ENCODE results near the gene VCL. TPM values are rescaled to one million over a fixed set of nuclear protein-coding genes. Genes with fewer than 3 reads are reported as not detected.

The VCL gene
- total and polyA plus RNA-seq, 9 of the 15 experiments (the other 6 are each of a cell fraction or from before 2014, with no cell fraction given), result 29.8 to 186 (median 76.4) TPM

DNA sequence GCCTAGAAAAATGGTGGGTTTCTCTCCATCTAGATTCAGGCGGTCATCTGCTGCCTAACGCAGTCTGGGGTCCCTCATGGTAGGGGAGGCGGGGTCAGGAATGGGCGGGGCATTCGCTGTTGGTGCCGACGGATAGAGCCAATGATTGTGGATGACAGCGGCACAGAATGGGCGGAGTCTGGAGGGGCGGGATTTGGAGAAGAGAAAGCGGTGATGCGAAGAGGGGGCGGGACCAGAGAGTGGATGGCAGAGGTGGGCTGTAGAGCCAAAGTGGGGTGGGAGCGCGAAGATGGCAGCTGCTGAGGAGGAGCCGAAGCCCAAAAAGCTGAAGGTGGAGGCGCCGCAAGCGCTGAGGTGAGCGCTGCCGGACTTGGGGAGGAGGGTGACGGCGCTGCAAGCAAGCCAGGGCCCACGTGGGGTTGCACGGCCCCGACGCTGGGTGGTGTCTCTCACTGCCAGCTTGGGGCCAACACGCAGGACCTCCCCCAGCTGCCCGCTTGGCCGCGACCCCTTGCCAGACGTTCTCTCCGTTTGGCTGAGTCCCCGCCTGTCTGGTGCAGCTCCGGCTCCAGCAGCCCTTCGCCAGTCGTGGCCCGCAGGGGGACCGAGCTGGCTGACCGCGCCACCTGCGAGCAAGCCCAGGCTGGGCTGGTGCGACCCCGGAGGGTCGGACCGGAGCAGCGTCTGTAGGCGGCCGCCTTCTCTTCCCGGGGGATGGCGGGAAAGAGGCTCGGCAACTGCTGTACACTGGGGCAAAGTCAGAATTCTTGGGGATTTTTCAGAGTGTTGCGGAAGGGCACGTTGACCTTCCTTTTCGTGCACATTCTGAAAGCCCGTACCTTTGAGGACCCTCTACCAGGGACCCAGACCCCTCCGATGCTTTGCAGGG lies 153.3 kb downstream of the VCL start, which contains the start of gene ADK (continued):
- TF ChIP-seq ELF2 (CRISPR knock-in tag; IDR thresholded peaks at IDR 0.05), result no peak
- TF ChIP-seq ZNF12 (CRISPR knock-in tag; IDR thresholded peaks at IDR 0.05), result peak; percentile 85
- TF ChIP-seq KAT2B (IDR thresholded peaks at IDR 0.05; ENCODE audit: low read depth, low read length), result no peak
- TF ChIP-seq, protein P1, sequence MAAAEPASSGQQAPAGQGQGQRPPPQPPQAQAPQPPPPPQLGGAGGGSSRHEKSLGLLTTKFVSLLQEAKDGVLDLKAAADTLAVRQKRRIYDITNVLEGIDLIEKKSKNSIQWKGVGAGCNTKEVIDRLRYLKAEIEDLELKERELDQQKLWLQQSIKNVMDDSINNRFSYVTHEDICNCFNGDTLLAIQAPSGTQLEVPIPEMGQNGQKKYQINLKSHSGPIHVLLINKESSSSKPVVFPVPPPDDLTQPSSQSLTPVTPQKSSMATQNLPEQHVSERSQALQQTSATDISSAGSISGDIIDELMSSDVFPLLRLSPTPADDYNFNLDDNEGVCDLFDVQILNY (CRISPR knock-in tag; IDR thresholded peaks at IDR 0.05), result peak; percentile 34; the same call in 1 of the 2 replicates
- TF ChIP-seq NR3C1 (CRISPR knock-in tag; IDR thresholded peaks at IDR 0.05), result peak; percentile 79; the same call in 1 of the 2 replicates
- TF ChIP-seq TGIF2 (CRISPR knock-in tag; IDR thresholded peaks at IDR 0.05), result peak; percentile 66; the same call in 1 of the 2 replicates
- TF ChIP-seq, protein P2, sequence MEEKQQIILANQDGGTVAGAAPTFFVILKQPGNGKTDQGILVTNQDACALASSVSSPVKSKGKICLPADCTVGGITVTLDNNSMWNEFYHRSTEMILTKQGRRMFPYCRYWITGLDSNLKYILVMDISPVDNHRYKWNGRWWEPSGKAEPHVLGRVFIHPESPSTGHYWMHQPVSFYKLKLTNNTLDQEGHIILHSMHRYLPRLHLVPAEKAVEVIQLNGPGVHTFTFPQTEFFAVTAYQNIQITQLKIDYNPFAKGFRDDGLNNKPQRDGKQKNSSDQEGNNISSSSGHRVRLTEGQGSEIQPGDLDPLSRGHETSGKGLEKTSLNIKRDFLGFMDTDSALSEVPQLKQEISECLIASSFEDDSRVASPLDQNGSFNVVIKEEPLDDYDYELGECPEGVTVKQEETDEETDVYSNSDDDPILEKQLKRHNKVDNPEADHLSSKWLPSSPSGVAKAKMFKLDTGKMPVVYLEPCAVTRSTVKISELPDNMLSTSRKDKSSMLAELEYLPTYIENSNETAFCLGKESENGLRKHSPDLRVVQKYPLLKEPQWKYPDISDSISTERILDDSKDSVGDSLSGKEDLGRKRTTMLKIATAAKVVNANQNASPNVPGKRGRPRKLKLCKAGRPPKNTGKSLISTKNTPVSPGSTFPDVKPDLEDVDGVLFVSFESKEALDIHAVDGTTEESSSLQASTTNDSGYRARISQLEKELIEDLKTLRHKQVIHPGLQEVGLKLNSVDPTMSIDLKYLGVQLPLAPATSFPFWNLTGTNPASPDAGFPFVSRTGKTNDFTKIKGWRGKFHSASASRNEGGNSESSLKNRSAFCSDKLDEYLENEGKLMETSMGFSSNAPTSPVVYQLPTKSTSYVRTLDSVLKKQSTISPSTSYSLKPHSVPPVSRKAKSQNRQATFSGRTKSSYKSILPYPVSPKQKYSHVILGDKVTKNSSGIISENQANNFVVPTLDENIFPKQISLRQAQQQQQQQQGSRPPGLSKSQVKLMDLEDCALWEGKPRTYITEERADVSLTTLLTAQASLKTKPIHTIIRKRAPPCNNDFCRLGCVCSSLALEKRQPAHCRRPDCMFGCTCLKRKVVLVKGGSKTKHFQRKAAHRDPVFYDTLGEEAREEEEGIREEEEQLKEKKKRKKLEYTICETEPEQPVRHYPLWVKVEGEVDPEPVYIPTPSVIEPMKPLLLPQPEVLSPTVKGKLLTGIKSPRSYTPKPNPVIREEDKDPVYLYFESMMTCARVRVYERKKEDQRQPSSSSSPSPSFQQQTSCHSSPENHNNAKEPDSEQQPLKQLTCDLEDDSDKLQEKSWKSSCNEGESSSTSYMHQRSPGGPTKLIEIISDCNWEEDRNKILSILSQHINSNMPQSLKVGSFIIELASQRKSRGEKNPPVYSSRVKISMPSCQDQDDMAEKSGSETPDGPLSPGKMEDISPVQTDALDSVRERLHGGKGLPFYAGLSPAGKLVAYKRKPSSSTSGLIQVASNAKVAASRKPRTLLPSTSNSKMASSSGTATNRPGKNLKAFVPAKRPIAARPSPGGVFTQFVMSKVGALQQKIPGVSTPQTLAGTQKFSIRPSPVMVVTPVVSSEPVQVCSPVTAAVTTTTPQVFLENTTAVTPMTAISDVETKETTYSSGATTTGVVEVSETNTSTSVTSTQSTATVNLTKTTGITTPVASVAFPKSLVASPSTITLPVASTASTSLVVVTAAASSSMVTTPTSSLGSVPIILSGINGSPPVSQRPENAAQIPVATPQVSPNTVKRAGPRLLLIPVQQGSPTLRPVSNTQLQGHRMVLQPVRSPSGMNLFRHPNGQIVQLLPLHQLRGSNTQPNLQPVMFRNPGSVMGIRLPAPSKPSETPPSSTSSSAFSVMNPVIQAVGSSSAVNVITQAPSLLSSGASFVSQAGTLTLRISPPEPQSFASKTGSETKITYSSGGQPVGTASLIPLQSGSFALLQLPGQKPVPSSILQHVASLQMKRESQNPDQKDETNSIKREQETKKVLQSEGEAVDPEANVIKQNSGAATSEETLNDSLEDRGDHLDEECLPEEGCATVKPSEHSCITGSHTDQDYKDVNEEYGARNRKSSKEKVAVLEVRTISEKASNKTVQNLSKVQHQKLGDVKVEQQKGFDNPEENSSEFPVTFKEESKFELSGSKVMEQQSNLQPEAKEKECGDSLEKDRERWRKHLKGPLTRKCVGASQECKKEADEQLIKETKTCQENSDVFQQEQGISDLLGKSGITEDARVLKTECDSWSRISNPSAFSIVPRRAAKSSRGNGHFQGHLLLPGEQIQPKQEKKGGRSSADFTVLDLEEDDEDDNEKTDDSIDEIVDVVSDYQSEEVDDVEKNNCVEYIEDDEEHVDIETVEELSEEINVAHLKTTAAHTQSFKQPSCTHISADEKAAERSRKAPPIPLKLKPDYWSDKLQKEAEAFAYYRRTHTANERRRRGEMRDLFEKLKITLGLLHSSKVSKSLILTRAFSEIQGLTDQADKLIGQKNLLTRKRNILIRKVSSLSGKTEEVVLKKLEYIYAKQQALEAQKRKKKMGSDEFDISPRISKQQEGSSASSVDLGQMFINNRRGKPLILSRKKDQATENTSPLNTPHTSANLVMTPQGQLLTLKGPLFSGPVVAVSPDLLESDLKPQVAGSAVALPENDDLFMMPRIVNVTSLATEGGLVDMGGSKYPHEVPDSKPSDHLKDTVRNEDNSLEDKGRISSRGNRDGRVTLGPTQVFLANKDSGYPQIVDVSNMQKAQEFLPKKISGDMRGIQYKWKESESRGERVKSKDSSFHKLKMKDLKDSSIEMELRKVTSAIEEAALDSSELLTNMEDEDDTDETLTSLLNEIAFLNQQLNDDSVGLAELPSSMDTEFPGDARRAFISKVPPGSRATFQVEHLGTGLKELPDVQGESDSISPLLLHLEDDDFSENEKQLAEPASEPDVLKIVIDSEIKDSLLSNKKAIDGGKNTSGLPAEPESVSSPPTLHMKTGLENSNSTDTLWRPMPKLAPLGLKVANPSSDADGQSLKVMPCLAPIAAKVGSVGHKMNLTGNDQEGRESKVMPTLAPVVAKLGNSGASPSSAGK (IDR thresholded peaks at IDR 0.05), result peak; percentile 73
- TF ChIP-seq ZNF75A (CRISPR knock-in tag; IDR thresholded peaks at IDR 0.05), result no peak
- peak in 1 of 2 experiments; percentile 41; a peak in 1 of 4 replicates for TF ChIP-seq RAD21 (CRISPR knock-in tag; conservative IDR thresholded peaks at IDR 0.05 in 1 of 2, IDR thresholded peaks at IDR 0.05 in 1 of 2)
- no peak for TF ChIP-seq ZNF311 (CRISPR knock-in tag; IDR thresholded peaks at IDR 0.05)

All from K562 (cell line).